Large intestine (tissue), 3 donors: Measurements from ENCODE around the gene GBP2. TPM values are rescaled to one million over a fixed set of nuclear protein-coding genes. Genes with fewer than 3 reads are reported as not detected.
A peak's percentile ranks its signal among the peaks of the same experiment; 100 is the strongest.
"Not testable (repeated sequence)": the region's sequence is repeated elsewhere in the genome, so short reads cannot be mapped to it uniquely, and the experiment has no call there.

Experiments used
- DNase-seq, 2 donors: peaks; one replicate each; pipeline versions ENCODE4 v3.0.0 to v3.0.0-alpha.2; 2013
- H3K27ac ChIP-seq: one replicate; pipeline ENCODE4 v1.5.1; 2013; ENCODE audit warnings: low read length
- H3K27me3 ChIP-seq: 2 replicates; pipeline ENCODE4 v1.6.1; 2013; ENCODE audit warnings: low read length; ENCODE audit not compliant: control insufficient read depth, insufficient read depth
- H3K36me3 ChIP-seq: 2 replicates; pipeline ENCODE4 v1.6.1; 2013; ENCODE audit warnings: low read length; ENCODE audit not compliant: control insufficient read depth, insufficient read depth
- H3K4me1 ChIP-seq: one replicate; pipeline ENCODE4 v1.6.1; 2013; ENCODE audit warnings: low read length; ENCODE audit not compliant: control insufficient read depth, insufficient read depth
- H3K4me3 ChIP-seq: one replicate; pipeline ENCODE4 v1.5.1; 2013; ENCODE audit warnings: low read length
- H3K9me3 ChIP-seq: one replicate; pipeline ENCODE4 v1.6.1; 2013; ENCODE audit warnings: mild to moderate bottlenecking, low read depth, low read length, moderate library complexity; ENCODE audit not compliant: control insufficient read depth
- WGBS: methylation state at CpG from one replicate; pipeline ENCODE4 v1.1.5; 2013; ENCODE audit warnings: low lambda C conversion rate; ENCODE audit not compliant: insufficient coverage; 5-methylcytosine and 5-hydroxymethylcytosine counted together
- polyA plus RNA-seq: library from polyadenylated mRNA; unstranded; fragments of 120-200 nt; gene quantifications from one replicate; pipeline ENCODE4 v1.2.1, GENCODE V29; 2013

Gene GBP2
- polyA plus RNA-seq, 1 donor, result 56.9 TPM

GRCh38 chr1:89128003-89128458, 2.1 kb upstream of the GBP2 start:
- H3K36me3 ChIP-seq, H3K4me3 ChIP-seq, H3K27me3 ChIP-seq, H3K9me3 ChIP-seq, H3K27ac ChIP-seq, DNase-seq: not testable (repeated sequence)
- H3K4me1 ChIP-seq, result peaks cover 17% of the 10 kb centered on the region
- WGBS, result no CpG with 5 or more reads among the region's 31 CpGs

DNA sequence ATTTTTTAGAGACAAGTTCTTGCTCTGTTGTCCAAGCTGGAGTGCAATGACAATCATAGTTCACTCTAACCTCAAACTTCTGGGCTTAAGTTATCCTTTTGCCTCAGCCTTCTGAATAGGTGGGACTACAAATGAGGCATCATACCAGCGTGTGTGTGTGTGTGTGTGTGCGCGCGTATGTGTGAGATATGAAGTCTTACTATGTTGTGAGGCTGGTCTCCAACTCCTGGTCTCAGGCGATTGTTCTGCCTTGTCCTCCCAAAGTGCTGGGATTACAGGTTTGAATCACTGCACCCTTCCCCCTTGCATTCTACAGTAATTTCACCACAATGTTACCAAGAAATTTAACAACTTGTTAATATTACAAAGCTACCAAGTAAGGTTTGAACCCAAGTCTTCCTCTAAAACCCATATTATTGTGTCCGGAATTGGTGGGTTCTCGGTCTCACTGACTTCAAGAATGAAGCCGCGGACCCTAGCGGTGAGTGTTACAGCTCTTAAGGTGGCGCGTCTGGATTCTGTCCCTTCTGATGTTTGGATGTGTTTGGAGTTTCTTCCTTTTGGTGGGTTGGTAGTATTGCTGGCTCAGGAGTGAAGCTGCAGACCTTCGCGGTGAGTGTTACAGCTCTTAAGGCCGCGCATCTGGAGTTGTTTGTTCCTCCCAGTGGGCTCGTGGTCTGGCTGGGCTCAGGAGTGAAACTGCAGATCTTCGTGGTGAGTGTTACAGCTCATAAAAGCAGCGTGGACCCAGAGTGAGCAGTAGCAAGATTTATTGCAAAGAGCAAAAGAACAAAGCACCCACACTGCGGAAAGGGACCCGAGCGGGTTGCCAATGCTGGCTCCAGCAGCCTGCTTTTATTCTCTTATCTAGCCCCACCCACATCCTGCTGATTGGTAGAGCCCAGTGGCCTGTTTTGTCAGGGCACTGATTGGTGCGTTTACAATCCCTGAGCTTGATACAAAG, 970 bp upstream of the GBP2 start:
- not testable (repeated sequence) for H3K9me3 ChIP-seq, H3K27me3 ChIP-seq, H3K4me3 ChIP-seq, H3K36me3 ChIP-seq
- H3K4me1 ChIP-seq, result peaks cover 17% of the 10 kb centered on the region
- no CpG with 5 or more reads among the region's 23 CpGs for WGBS
- peak in 1 of 2 donors; percentile 26 for DNase-seq
- H3K27ac ChIP-seq, result peak overlapping the region; percentile 96

DNA sequence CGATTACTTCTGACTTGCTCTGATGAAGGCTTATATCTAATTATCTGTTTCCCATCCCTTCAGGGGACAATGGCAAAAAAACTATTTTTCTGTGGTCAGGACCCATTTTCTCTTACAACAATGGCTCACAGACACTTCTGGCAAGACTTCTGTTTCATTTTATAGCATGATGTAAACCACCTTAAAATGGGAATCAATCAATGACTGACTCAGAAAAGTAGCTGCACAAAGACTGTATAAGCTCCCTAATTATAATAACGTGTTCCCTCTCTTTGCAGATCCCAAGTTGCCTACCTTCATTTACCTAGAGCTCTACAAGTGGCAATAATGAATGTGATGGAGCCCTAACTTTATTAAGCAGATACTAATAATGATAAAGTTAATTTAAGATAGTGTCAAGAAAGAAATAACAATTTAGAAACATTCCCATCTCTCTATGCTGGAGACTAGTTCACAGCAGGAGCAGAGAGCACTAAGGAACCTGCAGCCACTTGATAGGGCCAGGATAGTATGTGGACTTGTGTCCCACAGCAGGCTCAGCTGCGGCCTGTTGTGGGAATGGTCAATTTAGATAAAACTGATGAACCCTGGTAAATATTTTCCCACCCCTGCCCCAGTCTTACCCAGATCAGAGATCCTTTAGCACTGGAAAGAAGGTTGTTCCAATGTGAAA, 538 bp downstream of the GBP2 start:
- DNase-seq, result peak in 1 of 2 donors; percentile 58
- peaks cover 4% of the 10 kb centered on the region for H3K9me3 ChIP-seq
- WGBS, result 40% methylated on average over 1 of the region's 3 CpGs
- peak overlapping the region; percentile 96 for H3K27ac ChIP-seq
- peaks cover 9% of the 10 kb centered on the region for H3K36me3 ChIP-seq
- H3K4me3 ChIP-seq, result peak overlapping the region; percentile 45
- H3K4me1 ChIP-seq, result peaks cover 17% of the 10 kb centered on the region
- H3K27me3 ChIP-seq, result no peaks in the 10 kb centered on the region

- no peaks in the 10 kb centered on the region for H3K27me3 ChIP-seq
- WGBS, result 100% methylated on average over 1 of the region's 8 CpGs
- no peak overlapping the region for H3K4me3 ChIP-seq
- H3K27ac ChIP-seq, result no peak overlapping the region
- no peak for DNase-seq
- H3K9me3 ChIP-seq, result no peaks in the 10 kb centered on the region
- H3K36me3 ChIP-seq, result peaks cover 35% of the 10 kb centered on the region
- peaks cover 5% of the 10 kb centered on the region for H3K4me1 ChIP-seq
Observed at GRCh38 chr1:89121641-89122040, 4.3 kb downstream of the GBP2 start.

DNA sequence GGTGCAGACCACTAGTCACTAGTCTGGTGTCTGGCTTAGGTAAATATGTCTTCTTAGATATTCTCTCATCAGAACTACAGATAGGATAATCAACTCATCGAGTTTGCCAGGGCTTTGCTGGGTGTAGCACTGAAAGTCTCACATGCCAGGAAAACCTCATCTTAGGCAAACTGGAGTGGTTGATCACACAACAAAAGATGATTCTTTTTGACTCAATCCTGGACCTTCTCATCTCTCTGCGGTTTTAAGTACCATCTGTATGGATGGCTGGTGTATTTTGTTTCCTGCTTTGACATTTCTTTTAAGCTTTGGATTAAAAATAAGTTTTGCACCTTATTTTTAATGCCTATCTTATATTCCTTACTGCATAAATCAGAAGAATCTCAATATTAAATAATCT, 11.3 kb downstream of the GBP2 start:
- Histone ChIP-seq H3K4me3 (no peak overlapping the region), H3K4me1 (no peaks in the 10 kb centered on the region), H3K36me3 (peaks cover 50% of the 10 kb centered on the region), H3K9me3 (no peaks in the 10 kb centered on the region), H3K27me3 (no peaks in the 10 kb centered on the region), H3K27ac (no peak overlapping the region)
- DNase-seq, result no peak
- WGBS, result no CpG with 5 or more reads among the region's 2 CpGs

- WGBS, result 100% methylated on average over 2 of the region's 5 CpGs
- no peaks in the 10 kb centered on the region for H3K4me1 ChIP-seq
- no peak overlapping the region for H3K4me3 ChIP-seq
- no peaks in the 10 kb centered on the region for H3K9me3 ChIP-seq
- no peak for DNase-seq
- H3K27ac ChIP-seq, result no peak overlapping the region
- peaks cover 48% of the 10 kb centered on the region for H3K36me3 ChIP-seq
- no peaks in the 10 kb centered on the region for H3K27me3 ChIP-seq
Observed at GRCh38 chr1:89112871-89113613, 12.9 kb downstream of the GBP2 start.

DNA sequence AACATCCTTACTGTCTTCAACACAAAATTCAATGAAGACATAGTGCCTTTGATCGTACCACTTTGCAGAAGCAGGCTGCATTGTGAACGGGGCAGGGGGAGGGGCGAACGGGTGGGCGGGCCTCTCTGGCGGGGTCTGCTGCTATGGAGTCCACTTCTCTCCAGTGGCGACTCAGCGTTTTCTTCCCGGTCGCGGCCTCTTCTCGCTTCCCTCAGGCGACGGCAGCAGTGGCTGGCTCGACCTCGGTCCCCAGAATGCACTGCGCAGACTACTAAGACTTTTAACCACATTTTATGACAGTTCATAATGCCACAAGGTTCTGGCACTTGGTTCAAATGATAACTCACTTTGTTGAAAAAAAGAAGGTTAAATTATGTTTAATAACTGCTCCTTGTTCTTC, 21.2 kb downstream of the GBP2 start:
- Histone ChIP-seq H3K4me3 (no peak overlapping the region), H3K4me1 (no peaks in the 10 kb centered on the region), H3K27ac (no peak overlapping the region), H3K9me3 (no peaks in the 10 kb centered on the region), H3K27me3 (no peaks in the 10 kb centered on the region), H3K36me3 (peaks cover 25% of the 10 kb centered on the region)
- no CpG with 5 or more reads among the region's 17 CpGs for WGBS
- no peak for DNase-seq

DNA sequence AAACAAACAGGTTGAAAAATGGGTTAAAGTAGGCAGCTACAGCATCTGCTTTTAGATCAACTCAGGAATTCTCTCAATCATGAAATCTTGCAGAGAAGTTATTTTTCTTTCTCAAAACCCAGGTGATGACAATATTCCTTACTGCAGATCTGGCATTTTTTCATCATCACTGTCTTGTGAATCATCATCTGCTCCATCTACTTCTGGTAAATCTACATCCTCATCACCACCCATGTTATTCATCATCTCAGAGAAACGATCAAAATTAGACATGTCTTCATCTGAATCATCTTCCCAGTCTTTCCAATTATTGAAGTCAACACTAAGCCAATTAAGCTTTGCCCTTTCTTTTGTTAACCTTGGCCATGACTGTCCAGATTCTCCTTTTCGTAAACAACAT, 21.8 kb downstream of the GBP2 start:
- Histone ChIP-seq H3K36me3 (peaks cover 21% of the 10 kb centered on the region), H3K4me3 (no peak overlapping the region), H3K27me3 (no peaks in the 10 kb centered on the region), H3K9me3 (no peaks in the 10 kb centered on the region), H3K27ac (no peak overlapping the region), H3K4me1 (no peaks in the 10 kb centered on the region)
- WGBS, result 75% methylated on average over 2 of the region's 2 CpGs
- no peak for DNase-seq

GRCh38 chr1:89102021-89102420, 23.9 kb downstream of the GBP2 start:
- DNase-seq, result no peak
- Histone ChIP-seq H3K4me1 (no peaks in the 10 kb centered on the region), H3K4me3 (no peak overlapping the region), H3K36me3 (peaks cover 16% of the 10 kb centered on the region), H3K27me3 (no peaks in the 10 kb centered on the region), H3K27ac (no peak overlapping the region), H3K9me3 (no peaks in the 10 kb centered on the region)

GRCh38 chr1:89100412-89100811, 25.5 kb downstream of the GBP2 start:
- Histone ChIP-seq H3K4me1 (no peaks in the 10 kb centered on the region), H3K27ac (no peak overlapping the region), H3K27me3 (no peaks in the 10 kb centered on the region), H3K4me3 (no peak overlapping the region), H3K36me3 (peaks cover 6% of the 10 kb centered on the region), H3K9me3 (no peaks in the 10 kb centered on the region)
- DNase-seq, result no peak
- WGBS, result no CpG with 5 or more reads among the region's 3 CpGs
